Measurements from ENCODE around the gene GMNN.

Gene GMNN

GRCh38 chr6:24807584-24807983 is 32.8 kb downstream of the GMNN start:
- DNase-seq = no peak

DNA sequence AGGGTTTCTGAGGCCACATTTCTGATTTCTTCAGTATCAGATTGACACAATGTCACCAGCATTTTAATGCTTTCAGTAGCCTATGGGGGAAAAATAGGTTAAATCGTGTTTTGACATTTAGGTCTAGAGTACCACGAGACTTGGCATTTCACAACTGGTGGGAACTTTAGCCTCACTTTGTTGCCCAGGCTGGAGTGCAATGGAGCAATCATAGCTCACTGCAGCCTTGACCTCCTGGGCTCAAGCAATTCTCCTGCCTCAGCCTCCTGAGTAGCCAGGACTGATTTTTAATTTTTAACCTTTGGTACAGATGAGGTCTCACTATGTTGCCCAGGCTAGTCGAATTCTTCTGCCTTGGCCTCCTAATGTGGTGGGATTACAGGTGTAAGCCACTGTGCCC is 35.0 kb downstream of the GMNN start:
- ATAC-seq (no peak), DNase-seq (no peak)

More at GRCh38 chr6:24807584-24807983, 32.8 kb downstream of the GMNN start:
- no peak for ATAC-seq

DNA sequence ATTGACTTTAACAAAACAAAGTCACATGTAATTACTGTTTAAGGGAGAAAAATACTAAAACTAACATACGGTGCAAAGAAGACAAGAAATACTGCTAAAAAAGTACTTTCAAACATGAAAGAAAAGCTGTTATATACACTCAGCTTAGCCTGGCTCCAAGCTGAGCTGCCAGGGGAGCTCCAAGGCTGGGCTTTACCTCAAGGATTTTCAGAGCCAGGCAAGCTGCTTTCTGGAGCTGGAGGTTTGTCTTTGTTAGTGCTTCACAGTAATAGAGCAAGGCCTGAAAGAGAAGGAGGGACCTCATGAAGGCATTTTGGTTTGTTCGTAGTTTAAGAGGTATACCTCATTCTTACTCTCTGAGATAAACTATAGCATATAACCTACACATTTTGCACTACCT is 43.6 kb downstream of the GMNN start:
- ATAC-seq (no peak), DNase-seq (no peak)

- ATAC-seq (no peak), DNase-seq (no peak)
Observed at GRCh38 chr6:24821860-24822444, 47.2 kb downstream of the GMNN start.

DNA sequence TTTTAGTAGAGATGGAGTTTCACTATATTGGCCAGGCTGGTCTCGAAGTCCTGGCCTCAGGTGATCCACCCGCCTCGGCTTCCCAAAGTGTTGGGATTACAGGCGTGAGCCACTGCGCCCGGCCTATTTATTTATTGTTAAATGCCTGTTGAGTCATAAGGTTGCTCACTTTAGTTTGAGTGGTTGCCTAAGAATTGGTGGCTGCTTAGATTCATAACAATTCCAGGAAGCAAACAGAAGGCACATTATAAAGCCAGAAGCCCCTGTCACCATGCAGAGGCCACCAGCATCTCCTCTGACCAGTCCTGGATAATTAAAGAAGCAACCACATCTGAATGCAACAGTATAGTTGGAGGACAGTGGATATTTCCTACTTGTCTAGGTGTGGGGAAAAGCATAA is 48.0 kb downstream of the GMNN start:
- no peak for ATAC-seq
- DNase-seq = no peak

GRCh38 chr6:24823185-24823584 is 48.4 kb downstream of the GMNN start:
- DNase-seq = no peak
- no peak for ATAC-seq

GRCh38 chr6:24824142-24824938 is 49.6 kb downstream of the GMNN start:
- ATAC-seq (no peak), DNase-seq (no peak)

GRCh38 chr6:24825130-24825630 is 50.4 kb downstream of the GMNN start:
- ATAC-seq = no peak

GRCh38 chr6:24827162-24827561 is 52.4 kb downstream of the GMNN start:
- no peak for DNase-seq
- no peak for ATAC-seq

More at GRCh38 chr6:24825130-24825630, 50.4 kb downstream of the GMNN start:
- no peak for DNase-seq

- ATAC-seq = no peak
- no peak for DNase-seq
Observed at GRCh38 chr6:24827970-24828369, 53.2 kb downstream of the GMNN start.

GRCh38 chr6:24829657-24830056 is 54.9 kb downstream of the GMNN start:
- ATAC-seq (no peak), DNase-seq (no peak)

DNA sequence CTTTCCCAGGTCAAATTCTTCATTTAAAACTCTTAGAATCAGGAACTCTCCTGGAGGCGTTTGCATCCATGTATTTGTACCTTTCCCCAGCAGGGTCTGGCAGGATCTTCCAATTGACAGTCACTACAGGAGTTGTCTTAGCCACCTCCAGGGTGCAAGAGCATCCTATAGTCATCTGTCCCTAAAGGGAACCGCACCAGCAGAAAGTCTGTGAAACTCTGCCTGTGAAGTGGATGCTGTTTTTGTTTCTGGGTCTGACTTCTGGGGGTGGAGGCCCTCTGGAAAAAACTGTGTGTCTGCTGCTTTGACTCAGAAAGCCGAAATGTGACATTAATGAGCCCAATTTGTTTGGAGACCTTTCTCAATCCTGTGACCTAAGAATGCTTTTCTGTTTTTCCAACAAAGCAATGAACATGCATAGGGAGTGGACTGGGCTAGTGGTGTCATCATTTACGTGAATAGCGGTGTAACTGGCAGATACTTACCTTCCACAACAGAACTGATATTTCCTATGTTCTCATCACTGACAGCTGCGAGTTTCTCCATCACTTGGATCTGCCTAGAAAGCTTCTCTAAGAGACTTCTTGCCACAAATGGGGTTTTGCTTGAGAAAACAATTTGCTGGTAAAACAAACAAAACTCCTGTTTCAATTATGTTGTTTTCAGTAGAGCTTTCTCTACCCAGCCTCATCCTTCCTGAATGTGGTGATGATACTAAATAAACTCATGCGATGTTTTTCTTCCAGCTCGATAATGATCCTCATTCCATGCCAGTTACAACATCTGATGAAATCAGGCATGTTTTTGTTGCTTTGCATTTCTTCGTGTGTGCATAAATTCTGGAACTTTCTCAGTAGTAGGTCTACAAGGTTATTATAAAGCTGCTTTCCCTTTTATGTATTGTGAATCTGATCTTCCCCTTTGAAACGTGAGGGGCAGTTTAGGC is 57.3 kb downstream of the GMNN start:
- ATAC-seq = peak; percentile 65
- DNase-seq = no peak

- no peak for ATAC-seq
- no peak for DNase-seq
Observed at GRCh38 chr6:24832794-24833193, 58.1 kb downstream of the GMNN start.

DNA sequence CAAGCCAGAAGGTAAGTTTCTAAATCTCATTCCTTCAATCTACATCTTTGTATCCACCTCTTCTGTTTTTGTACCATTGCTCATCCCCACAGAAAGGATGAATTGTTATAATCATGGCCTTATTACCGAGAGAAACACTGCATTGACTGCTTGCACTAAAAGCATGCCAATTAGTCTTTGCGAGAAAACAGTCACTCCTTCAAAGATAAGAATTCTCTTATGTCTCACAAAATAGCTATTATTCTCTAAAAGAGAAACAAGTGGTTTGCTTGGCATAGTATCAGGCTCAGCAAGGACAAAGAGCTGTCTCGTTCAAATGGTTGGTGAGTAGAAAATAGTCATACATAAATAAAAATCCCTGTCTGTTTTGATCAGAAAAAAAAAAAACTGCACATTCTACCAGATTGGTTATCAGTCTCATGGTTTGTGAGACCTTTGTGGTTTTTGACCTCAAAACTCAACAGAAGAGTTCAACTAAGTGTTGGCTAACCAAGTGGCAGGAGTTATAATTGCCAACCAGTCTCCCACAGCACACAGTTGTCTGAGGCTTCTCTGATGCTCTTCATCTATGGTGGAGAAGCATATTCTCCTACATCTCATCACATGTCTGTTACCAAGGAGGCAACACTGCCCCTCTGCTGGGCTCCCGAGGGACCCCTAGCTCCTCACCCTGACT is 59.1 kb downstream of the GMNN start:
- DNase-seq (no peak), ATAC-seq (no peak)
